Measurements from ENCODE around the gene RCSD1.

Gene RCSD1

DNA sequence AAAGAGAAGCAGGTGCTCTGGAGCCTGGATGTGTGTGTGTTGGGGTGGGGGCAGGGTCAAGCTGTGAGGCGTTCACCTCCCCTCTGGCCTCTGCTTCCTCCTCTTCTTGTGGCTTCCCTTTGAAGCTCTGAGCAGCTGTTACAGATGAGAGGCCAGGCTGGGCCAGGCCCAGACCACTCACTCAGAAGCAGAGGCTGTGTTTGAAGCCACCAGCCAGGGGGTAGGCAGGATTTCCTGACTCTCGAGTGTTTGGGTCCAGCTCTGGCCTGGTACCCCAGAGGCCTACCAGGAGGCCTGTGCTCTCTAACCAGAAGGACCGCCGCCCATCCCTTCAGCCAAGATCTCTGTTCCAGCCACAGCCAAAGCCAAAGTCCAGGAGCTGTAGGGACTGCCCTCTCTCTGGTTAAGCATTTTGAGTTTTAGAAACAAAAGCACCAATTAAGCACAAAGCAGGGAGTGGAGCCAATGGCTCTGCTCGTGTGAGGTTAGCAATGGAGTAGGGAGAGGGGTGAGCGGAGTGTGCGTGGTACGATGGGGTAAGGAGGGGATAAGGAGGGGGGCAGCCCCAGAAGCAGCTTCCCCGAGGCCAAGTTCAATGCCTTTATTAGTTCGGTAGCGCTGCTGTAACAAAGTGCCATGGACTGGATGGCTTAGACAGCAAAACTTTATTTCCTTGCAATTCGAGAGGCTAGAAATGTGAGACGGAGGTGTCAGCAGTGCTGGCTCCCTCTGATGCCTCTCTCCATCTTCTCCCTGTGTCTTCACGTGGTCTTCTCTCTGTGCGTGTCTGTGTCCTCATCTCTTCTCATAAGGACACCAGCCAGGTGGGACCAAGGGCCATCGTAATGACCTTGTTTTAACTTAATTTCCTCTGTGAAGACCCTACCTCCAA, 20.5 kb downstream of the RCSD1 start:
- WGBS, 2 donors (ENCODE audit: extremely low coverage in 2 of 2, insufficient read length in 2 of 2, insufficient replicate concordance in 1 of 2) = 100% methylated on average over 3 of the region's 16 CpGs; no CpG with 5 or more reads in 1 of the 2 donors
- Histone ChIP-seq H3K4me3 (ENCODE audit: low read length in 2 of 2) (no peak overlapping the region), H4K91ac (ENCODE audit: low read depth, low read length, poor library complexity) (no peak overlapping the region), H3K27me3 (ENCODE audit: control insufficient read depth in 3 of 3, insufficient read depth in 3 of 3, low read depth in 1 of 3, low read length in 3 of 3) (peaks cover 0 to 21% (median 0%) of the 10 kb centered on the region in 3 experiments), H2BK120ac (ENCODE audit: low read depth, low read length) (no peak overlapping the region), H2BK12ac (ENCODE audit: low read length) (no peak overlapping the region), H2BK5ac (ENCODE audit: low read length) (no peak overlapping the region), H3K14ac (ENCODE audit: low read length) (no peak overlapping the region), H3K23ac (ENCODE audit: low read depth, low read length, poor library complexity) (no peak overlapping the region), H3K9me3 (replicated peaks in 1 of 2; ENCODE audit: control insufficient read depth in 2 of 2, insufficient read depth in 1 of 2, low read depth in 1 of 2, low read length in 2 of 2) (no peaks in the 10 kb centered on the region), H3K4me1 (ENCODE audit: control insufficient read depth in 2 of 2, insufficient read depth in 1 of 2, low read depth in 1 of 2, low read length in 2 of 2) (peaks cover 0 to 2% of the 10 kb centered on the region in 2 donors), H3K27ac (replicated peaks; ENCODE audit: low read length) (no peak overlapping the region), H2AFZ (ENCODE audit: low read length) (no peak overlapping the region), H3K4me2 (ENCODE audit: insufficient read depth, low read length, poor library complexity, severe bottlenecking) (no peak overlapping the region), H2BK15ac (ENCODE audit: low read length) (no peak overlapping the region), H3K9ac (ENCODE audit: low read depth, low read length, poor library complexity) (no peak overlapping the region), H3K18ac (ENCODE audit: low read length) (peak overlapping the region; percentile 17), H3K36me3 (replicated peaks in 1 of 2; ENCODE audit: control insufficient read depth in 2 of 2, insufficient read depth in 2 of 2, low read length in 2 of 2) (no peaks in the 10 kb centered on the region), H3K4ac (ENCODE audit: low read length) (no peak overlapping the region), H3K79me1 (ENCODE audit: low read depth, low read length) (no peaks in the 10 kb centered on the region), H4K8ac (ENCODE audit: low read depth, low read length) (no peak overlapping the region), H2AK5ac (ENCODE audit: low read depth, low read length) (no peak overlapping the region)
- no peak for DNase-seq (ENCODE audit: low spot score)

GRCh38 chr1:167651161-167651693, 21.2 kb downstream of the RCSD1 start:
- Histone ChIP-seq H3K9ac (ENCODE audit: low read depth, low read length, poor library complexity) (peak overlapping the region; percentile 56), H3K36me3 (replicated peaks in 1 of 2; ENCODE audit: control insufficient read depth in 2 of 2, insufficient read depth in 2 of 2, low read length in 2 of 2) (no peaks in the 10 kb centered on the region), H3K4me1 (ENCODE audit: control insufficient read depth in 2 of 2, insufficient read depth in 1 of 2, low read depth in 1 of 2, low read length in 2 of 2) (peaks cover 0 to 2% of the 10 kb centered on the region in 2 donors), H2BK5ac (ENCODE audit: low read length) (no peak overlapping the region), H2BK15ac (ENCODE audit: low read length) (no peak overlapping the region), H4K8ac (ENCODE audit: low read depth, low read length) (no peak overlapping the region), H3K18ac (ENCODE audit: low read length) (peak overlapping the region; percentile 15), H3K4me2 (ENCODE audit: insufficient read depth, low read length, poor library complexity, severe bottlenecking) (no peak overlapping the region), H3K27ac (replicated peaks; ENCODE audit: low read length) (no peak overlapping the region), H4K91ac (ENCODE audit: low read depth, low read length, poor library complexity) (no peak overlapping the region), H3K4me3 (ENCODE audit: low read length in 2 of 2) (no peak overlapping the region), H2AK5ac (ENCODE audit: low read depth, low read length) (no peak overlapping the region), H3K4ac (ENCODE audit: low read length) (no peak overlapping the region), H3K79me1 (ENCODE audit: low read depth, low read length) (no peaks in the 10 kb centered on the region), H2BK12ac (ENCODE audit: low read length) (no peak overlapping the region), H3K14ac (ENCODE audit: low read length) (no peak overlapping the region), H3K9me3 (replicated peaks in 1 of 2; ENCODE audit: control insufficient read depth in 2 of 2, insufficient read depth in 1 of 2, low read depth in 1 of 2, low read length in 2 of 2) (no peaks in the 10 kb centered on the region), H3K23ac (ENCODE audit: low read depth, low read length, poor library complexity) (no peak overlapping the region), H3K27me3 (ENCODE audit: control insufficient read depth in 3 of 3, insufficient read depth in 3 of 3, low read depth in 1 of 3, low read length in 3 of 3) (peaks cover 0 to 21% (median 0%) of the 10 kb centered on the region in 3 experiments), H2AFZ (ENCODE audit: low read length) (no peak overlapping the region), H2BK120ac (ENCODE audit: low read depth, low read length) (no peak overlapping the region)
- no peak for DNase-seq (ENCODE audit: low spot score)
- no CpG with 5 or more reads among the region's 7 CpGs for WGBS, 2 donors (ENCODE audit: extremely low coverage in 2 of 2, insufficient read length in 2 of 2, insufficient replicate concordance in 1 of 2)

- Histone ChIP-seq H4K91ac (ENCODE audit: low read depth, low read length, poor library complexity) (no peak overlapping the region), H2BK15ac (ENCODE audit: low read length) (no peak overlapping the region), H3K4me2 (ENCODE audit: insufficient read depth, low read length, poor library complexity, severe bottlenecking) (no peak overlapping the region), H3K9ac (ENCODE audit: low read depth, low read length, poor library complexity) (no peak overlapping the region), H3K9me3 (replicated peaks in 1 of 2; ENCODE audit: control insufficient read depth in 2 of 2, insufficient read depth in 1 of 2, low read depth in 1 of 2, low read length in 2 of 2) (no peaks in the 10 kb centered on the region), H3K79me1 (ENCODE audit: low read depth, low read length) (no peaks in the 10 kb centered on the region), H4K8ac (ENCODE audit: low read depth, low read length) (no peak overlapping the region), H2BK5ac (ENCODE audit: low read length) (no peak overlapping the region), H3K27me3 (ENCODE audit: control insufficient read depth in 3 of 3, insufficient read depth in 3 of 3, low read depth in 1 of 3, low read length in 3 of 3) (peaks cover 0 to 20% (median 0%) of the 10 kb centered on the region in 3 experiments), H3K36me3 (replicated peaks in 1 of 2; ENCODE audit: control insufficient read depth in 2 of 2, insufficient read depth in 2 of 2, low read length in 2 of 2) (no peaks in the 10 kb centered on the region), H2BK12ac (ENCODE audit: low read length) (no peak overlapping the region), H3K4me1 (ENCODE audit: control insufficient read depth in 2 of 2, insufficient read depth in 1 of 2, low read depth in 1 of 2, low read length in 2 of 2) (peaks cover 0 to 1% of the 10 kb centered on the region in 2 donors), H2AFZ (ENCODE audit: low read length) (no peak overlapping the region), H3K27ac (replicated peaks; ENCODE audit: low read length) (no peak overlapping the region), H2BK120ac (ENCODE audit: low read depth, low read length) (no peak overlapping the region), H3K23ac (ENCODE audit: low read depth, low read length, poor library complexity) (no peak overlapping the region), H2AK5ac (ENCODE audit: low read depth, low read length) (no peak overlapping the region), H3K14ac (ENCODE audit: low read length) (no peak overlapping the region), H3K18ac (ENCODE audit: low read length) (no peak overlapping the region), H3K4me3 (ENCODE audit: low read length in 2 of 2) (no peak overlapping the region), H3K4ac (ENCODE audit: low read length) (no peak overlapping the region)
- no CpG with 5 or more reads among the region's 7 CpGs for WGBS, 2 donors (ENCODE audit: extremely low coverage in 2 of 2, insufficient read length in 2 of 2, insufficient replicate concordance in 1 of 2)
- no peak for DNase-seq (ENCODE audit: low spot score)
Observed at GRCh38 chr1:167654975-167655575, 25.0 kb downstream of the RCSD1 start.

- WGBS, 2 donors (ENCODE audit: extremely low coverage in 2 of 2, insufficient read length in 2 of 2, insufficient replicate concordance in 1 of 2) = no CpG with 5 or more reads among the region's 2 CpGs
- Histone ChIP-seq H3K4ac (ENCODE audit: low read length) (no peak overlapping the region), H3K4me3 (ENCODE audit: low read length in 2 of 2) (no peak overlapping the region), H3K4me2 (ENCODE audit: insufficient read depth, low read length, poor library complexity, severe bottlenecking) (no peak overlapping the region), H2BK120ac (ENCODE audit: low read depth, low read length) (no peak overlapping the region), H3K27ac (replicated peaks; ENCODE audit: low read length) (no peak overlapping the region), H3K36me3 (replicated peaks in 1 of 2; ENCODE audit: control insufficient read depth in 2 of 2, insufficient read depth in 2 of 2, low read length in 2 of 2) (no peaks in the 10 kb centered on the region), H3K9me3 (replicated peaks in 1 of 2; ENCODE audit: control insufficient read depth in 2 of 2, insufficient read depth in 1 of 2, low read depth in 1 of 2, low read length in 2 of 2) (no peaks in the 10 kb centered on the region), H2AFZ (ENCODE audit: low read length) (no peak overlapping the region), H3K27me3 (ENCODE audit: control insufficient read depth in 3 of 3, insufficient read depth in 3 of 3, low read depth in 1 of 3, low read length in 3 of 3) (peaks cover 0 to 13% (median 0%) of the 10 kb centered on the region in 3 experiments), H3K4me1 (ENCODE audit: control insufficient read depth in 2 of 2, insufficient read depth in 1 of 2, low read depth in 1 of 2, low read length in 2 of 2) (no peaks in the 10 kb centered on the region), H2BK15ac (ENCODE audit: low read length) (no peak overlapping the region), H2BK12ac (ENCODE audit: low read length) (no peak overlapping the region), H4K91ac (ENCODE audit: low read depth, low read length, poor library complexity) (no peak overlapping the region), H4K8ac (ENCODE audit: low read depth, low read length) (no peak overlapping the region), H3K18ac (ENCODE audit: low read length) (no peak overlapping the region), H3K14ac (ENCODE audit: low read length) (no peak overlapping the region), H3K23ac (ENCODE audit: low read depth, low read length, poor library complexity) (no peak overlapping the region), H3K79me1 (ENCODE audit: low read depth, low read length) (no peaks in the 10 kb centered on the region), H3K9ac (ENCODE audit: low read depth, low read length, poor library complexity) (no peak overlapping the region), H2AK5ac (ENCODE audit: low read depth, low read length) (no peak overlapping the region), H2BK5ac (ENCODE audit: low read length) (no peak overlapping the region)
- DNase-seq (ENCODE audit: low spot score) = no peak
Observed at GRCh38 chr1:167656657-167657056, 26.6 kb downstream of the RCSD1 start.
